ENCODE data around the gene HIVEP2. TPM values are rescaled to one million over a fixed set of nuclear protein-coding genes. Genes with fewer than 3 reads are reported as not detected.

The HIVEP2 gene
- total and polyA plus RNA-seq, 2 donors (not counting 1 experiment from before 2014, with no cell fraction given): 5.8 to 31.9 TPM

- peak overlapping the region; percentile 96 for H3K27ac Mint-ChIP-seq
- H2AFZ ChIP-seq (ENCODE audit: insufficient read depth, low read depth, low read length, poor library complexity, severe bottlenecking): peak overlapping the region; percentile 84
These were observed 17.8 kb downstream of the HIVEP2 start for GRCh38 chr6:142927271-142927580.

More at GRCh38 chr6:142927271-142927580, 17.8 kb downstream of the HIVEP2 start:
- H3K36me3 ChIP-seq (replicated peaks in 1 of 2; ENCODE audit: control extremely low read depth in 1 of 2, control insufficient read depth in 1 of 2, extremely low read depth in 1 of 2, insufficient read depth in 2 of 2, low read length in 1 of 2): no peaks in the 10 kb centered on the region
- H3K9ac ChIP-seq (ENCODE audit: low read length): peak overlapping the region; percentile 93
- no peaks in the 10 kb centered on the region for H3K9me3 ChIP-seq (ENCODE audit: control extremely low read depth in 1 of 3, control insufficient read depth in 2 of 3, insufficient read depth in 1 of 3, low read length in 2 of 3)
- H3K9me3 Mint-ChIP-seq (ENCODE audit: insufficient read depth): no peaks in the 10 kb centered on the region
- DNase-seq (no peak), ATAC-seq (ENCODE audit: low read depth) (no peak)
- intact Hi-C loops (cut with micrococcal nuclease): loop anchor here (1.0 to 5.0 kb wide), 3 partner anchors 8 to 100 kb away; no protein-coding TSS in a partner anchor
- peak overlapping the region; percentile 46 to 94 (median 75) for H3K4me3 ChIP-seq (ENCODE audit: control extremely low read depth in 1 of 5, extremely low read depth in 1 of 5, insufficient read depth in 1 of 5, low read depth in 2 of 5, low read length in 4 of 5)
- H3K79me2 ChIP-seq (ENCODE audit: control insufficient read depth, insufficient read depth, low read length): peaks cover 93% of the 10 kb centered on the region
- POLR2A ChIA-PET: interaction anchor here (0.8 to 3.2 kb wide), 5 partner anchors 9 to 70 kb away, joined by 3 to 21 read pairs (median 5); partner anchors contain the start of gene HIVEP2
- no peaks in the 10 kb centered on the region for H3K27me3 ChIP-seq (replicated peaks in 1 of 4; ENCODE audit: control extremely low read depth in 1 of 4, control insufficient read depth in 3 of 4, insufficient read depth in 4 of 4, low read length in 3 of 4)
- peaks cover 16 to 37% of the 10 kb centered on the region in 2 donors for H3K4me1 ChIP-seq (ENCODE audit: control insufficient read depth in 2 of 2, insufficient read depth in 2 of 2, low read length in 2 of 2)
- peak overlapping the region; percentile 98 for H3K27ac ChIP-seq (ENCODE audit: low read length in 2 of 2)
- TF ChIP-seq EZH2 (IDR thresholded peaks at IDR 0.05; ENCODE audit: borderline replicate concordance, insufficient read depth, low read depth, low read length, poor library complexity, severe bottlenecking): no peak
- no peak for TF ChIP-seq CTCF (IDR thresholded peaks at IDR 0.05)
- H3K27me3 Mint-ChIP-seq: no peaks in the 10 kb centered on the region
- peak overlapping the region; percentile 98 for H3K4me3 Mint-ChIP-seq
- H4K20me1 ChIP-seq (ENCODE audit: control insufficient read depth, insufficient read depth, low read length, poor library complexity, severe bottlenecking): no peaks in the 10 kb centered on the region
- peak overlapping the region; percentile 91 for H3K4me2 ChIP-seq (replicated peaks; ENCODE audit: low read depth, low read length, poor library complexity, severe bottlenecking)
- CTCF ChIA-PET: interaction anchor here (1.0 to 3.3 kb wide), 10 partner anchors 8 to 181 kb away, joined by 3 to 11 read pairs (median 6); no protein-coding TSS in a partner anchor
- no CpG with 5 or more reads among the region's 7 CpGs for WGBS (ENCODE audit: insufficient coverage)
- H3K4me1 Mint-ChIP-seq: peaks cover 53% of the 10 kb centered on the region
